ENCODE measurements around the gene SAMD4A. TPM values are rescaled to one million over a fixed set of nuclear protein-coding genes. Genes with fewer than 3 reads are reported as not detected.

Gene SAMD4A
- total RNA-seq, 4 donors from 2014 or later = 7.9 to 18.7 (median 14.4) TPM

DNA sequence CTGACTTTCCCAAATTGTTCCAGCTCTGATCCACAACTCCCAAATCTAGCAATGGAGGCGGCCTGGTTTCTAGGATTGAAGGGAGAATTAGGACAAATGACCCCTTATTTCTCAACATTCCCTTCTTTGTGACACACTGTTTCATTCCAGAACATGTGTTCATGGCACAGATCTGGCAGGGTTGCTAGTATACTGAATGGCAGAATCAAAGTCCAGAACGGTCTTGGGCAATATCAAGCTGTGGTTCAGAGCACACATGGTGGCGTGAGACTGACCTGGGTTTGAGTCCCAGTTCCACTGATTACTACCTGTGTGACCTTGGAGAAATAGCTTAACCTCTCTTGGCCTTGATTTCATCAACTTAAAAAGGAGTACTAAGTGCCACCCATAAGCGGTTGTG, 152.5 kb downstream of the SAMD4A start:
- no peak for TF ChIP-seq POLR2A (IDR thresholded peaks at IDR 0.05)
- no peak for TF ChIP-seq CTCF (IDR thresholded peaks at IDR 0.05)
- DNase-seq (ENCODE audit: low spot score in 2 of 2) = no peak
- intact Hi-C loops (cut with DNase I; ENCODE audit: low total_unique reads) = no loop called here
- 93 to 94% methylated on average over 4 of the region's 4 CpGs for WGBS, 2 donors
- H3K4me3 ChIP-seq (ENCODE audit: low read depth, poor library complexity, severe bottlenecking) = no peak overlapping the region

GRCh38 chr14:54722791-54723432, 156.0 kb downstream of the SAMD4A start:
- WGBS, 2 donors = 79 to 86% methylated on average over 4 of the region's 4 CpGs
- TF ChIP-seq CTCF (IDR thresholded peaks at IDR 0.05) = no peak
- TF ChIP-seq POLR2A (IDR thresholded peaks at IDR 0.05) = no peak
- no peak overlapping the region for H3K4me3 ChIP-seq (ENCODE audit: low read depth, poor library complexity, severe bottlenecking)
- intact Hi-C loops (cut with DNase I; ENCODE audit: low total_unique reads) = no loop called here
- no peak for DNase-seq (ENCODE audit: low spot score in 2 of 2)

- H3K4me3 ChIP-seq (ENCODE audit: low read depth, poor library complexity, severe bottlenecking) = no peak overlapping the region
- TF ChIP-seq CTCF (IDR thresholded peaks at IDR 0.05) (no peak), POLR2A (IDR thresholded peaks at IDR 0.05) (no peak)
- 63 to 87% methylated on average over 4 of the region's 4 CpGs for WGBS, 2 donors
- intact Hi-C loops (cut with DNase I; ENCODE audit: low total_unique reads) = no loop called here
- no peak for DNase-seq (ENCODE audit: low spot score in 2 of 2)
These were observed 157.2 kb downstream of the SAMD4A start for GRCh38 chr14:54724123-54724522.

DNA sequence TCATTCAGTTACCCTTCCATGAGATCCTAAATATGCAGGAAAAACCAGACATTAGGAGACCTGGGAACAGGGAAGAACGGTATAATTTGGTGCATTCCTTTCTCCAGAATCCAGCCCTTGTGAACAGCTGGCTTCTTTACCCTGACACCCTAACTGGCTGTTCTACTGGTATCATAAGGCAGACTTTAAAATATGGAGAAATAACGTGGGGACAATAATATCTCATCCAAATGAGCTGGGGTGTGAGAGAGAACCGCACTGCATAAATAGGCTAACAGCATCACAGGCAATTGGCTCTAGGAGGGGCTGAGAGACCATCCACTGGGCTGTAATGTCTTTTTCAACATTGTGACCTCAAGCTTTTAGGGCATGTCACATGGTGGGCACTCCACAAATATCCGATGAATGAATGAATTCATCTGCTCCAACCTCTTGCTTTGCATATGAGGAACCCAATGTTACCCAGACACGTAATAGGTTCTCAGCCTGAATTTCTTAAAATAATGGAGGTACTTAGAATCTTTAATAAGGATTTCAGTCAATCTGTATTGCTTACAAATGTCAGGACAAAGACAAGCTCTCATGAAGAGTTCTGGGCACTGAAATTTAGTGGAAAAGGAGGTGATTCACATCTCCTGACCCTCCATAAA, 157.9 kb downstream of the SAMD4A start:
- 86 to 88% methylated on average over 5 of the region's 5 CpGs for WGBS, 2 donors
- no peak for TF ChIP-seq POLR2A (IDR thresholded peaks at IDR 0.05)
- TF ChIP-seq CTCF (IDR thresholded peaks at IDR 0.05) = no peak
- intact Hi-C loops (cut with DNase I; ENCODE audit: low total_unique reads) = loop anchor here (5.0 kb wide), 1 partner anchor 918 kb away; no protein-coding TSS in a partner anchor
- H3K4me3 ChIP-seq (ENCODE audit: low read depth, poor library complexity, severe bottlenecking) = no peak overlapping the region
- no peak for DNase-seq (ENCODE audit: low spot score in 2 of 2)

- intact Hi-C loops (cut with DNase I; ENCODE audit: low total_unique reads) = loop anchor here (5.0 kb wide), 1 partner anchor 919 kb away; no protein-coding TSS in a partner anchor
- no peak for TF ChIP-seq POLR2A (IDR thresholded peaks at IDR 0.05)
- no peak for TF ChIP-seq CTCF (IDR thresholded peaks at IDR 0.05)
- no peak for DNase-seq (ENCODE audit: low spot score in 2 of 2)
- H3K4me3 ChIP-seq (ENCODE audit: low read depth, poor library complexity, severe bottlenecking) = no peak overlapping the region
These were observed 159.1 kb downstream of the SAMD4A start for GRCh38 chr14:54725998-54726397.

All from lower leg skin (tissue), 4 donors.